Stimulated activated effector memory CD8-positive, alpha-beta T cell treated with anti-CD3 and anti-CD28 coated beads, Interleukin-12 subunit alpha, Interleukin-12 subunit beta, amount 100 ng/mL, for 72 hours (primary cell): ENCODE data around the gene GNAZ.

Experiments
- ATAC-seq: fragments of 150-1000 bp; cut with Tn5 transposase; 2 replicates; pipeline ENCODE4 v1.10.0; 2021
- DNase-seq, 2 donors: peaks; one replicate each; pipeline ENCODE4 v3.0.0; 2021 to 2022; ENCODE audit warnings: low spot score in 2 of 2
- H3K27ac Mint-ChIP-seq: one replicate; pipeline ENCODE4 v1.8.0; 2022; ENCODE audit warnings: mild to moderate bottlenecking, mixed read lengths
- H3K36me3 Mint-ChIP-seq: one replicate; pipeline ENCODE4 v1.8.0; 2022; ENCODE audit warnings: mild to moderate bottlenecking, mixed read lengths
- H3K4me1 Mint-ChIP-seq: one replicate; pipeline ENCODE4 v1.8.0; 2022; ENCODE audit warnings: mixed read lengths
- H3K4me3 Mint-ChIP-seq: one replicate; pipeline ENCODE4 v1.8.0; 2022; ENCODE audit warnings: mild to moderate bottlenecking, mixed read lengths
- H3K9me3 Mint-ChIP-seq: one replicate; pipeline ENCODE4 v1.8.0; 2022; ENCODE audit warnings: mixed read lengths

Gene GNAZ

GRCh38 chr22:23119494-23120414 is 49.4 kb downstream of the GNAZ start:
- ATAC-seq (peak; percentile 78), DNase-seq (peak; percentile 15 to 62)
- Mint-ChIP-seq H3K4me3 (peak overlapping the region; percentile 52), H3K27ac (peak overlapping the region; percentile 96), H3K36me3 (no peaks in the 10 kb centered on the region), H3K9me3 (peaks cover 3% of the 10 kb centered on the region), H3K4me1 (peaks cover 12% of the 10 kb centered on the region)

DNA sequence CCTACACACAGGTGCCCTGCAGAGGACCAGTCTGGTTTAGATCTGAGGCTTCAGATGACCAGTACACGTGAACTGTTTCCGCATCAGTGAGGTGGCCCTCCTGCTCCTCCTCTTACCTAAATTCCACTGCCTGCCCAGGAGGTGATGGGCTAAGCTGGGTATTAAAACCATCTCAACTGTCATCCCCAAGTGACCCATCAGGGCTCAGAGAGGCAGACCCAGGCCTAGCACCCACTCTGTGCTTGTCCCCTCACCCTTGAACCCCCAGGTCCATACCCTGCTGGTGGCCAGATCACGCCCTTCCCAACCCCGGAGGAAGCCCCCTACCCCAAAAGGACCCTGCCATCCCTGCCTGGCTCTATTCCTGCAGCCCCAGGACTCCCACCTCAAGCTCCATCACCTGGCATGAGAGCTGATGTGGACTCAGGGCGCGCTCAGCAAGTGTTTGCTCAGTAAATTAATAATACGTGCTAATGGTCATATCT is 50.1 kb downstream of the GNAZ start:
- Mint-ChIP-seq H3K27ac (peak overlapping the region; percentile 96), H3K9me3 (peaks cover 3% of the 10 kb centered on the region)
- ATAC-seq = no peak

GRCh38 chr22:23121000-23121421 is 50.7 kb downstream of the GNAZ start:
- Mint-ChIP-seq H3K36me3 (no peaks in the 10 kb centered on the region), H3K27ac (peak overlapping the region; percentile 96), H3K4me3 (no peak overlapping the region), H3K4me1 (peaks cover 12% of the 10 kb centered on the region), H3K9me3 (peaks cover 3% of the 10 kb centered on the region)
- ATAC-seq (no peak), DNase-seq (no peak)

More for the DNA sequence above, 50.1 kb downstream of the GNAZ start:
- no peak overlapping the region for H3K4me3 Mint-ChIP-seq
- H3K4me1 Mint-ChIP-seq = peaks cover 12% of the 10 kb centered on the region
- H3K36me3 Mint-ChIP-seq = no peaks in the 10 kb centered on the region
- no peak for DNase-seq

DNA sequence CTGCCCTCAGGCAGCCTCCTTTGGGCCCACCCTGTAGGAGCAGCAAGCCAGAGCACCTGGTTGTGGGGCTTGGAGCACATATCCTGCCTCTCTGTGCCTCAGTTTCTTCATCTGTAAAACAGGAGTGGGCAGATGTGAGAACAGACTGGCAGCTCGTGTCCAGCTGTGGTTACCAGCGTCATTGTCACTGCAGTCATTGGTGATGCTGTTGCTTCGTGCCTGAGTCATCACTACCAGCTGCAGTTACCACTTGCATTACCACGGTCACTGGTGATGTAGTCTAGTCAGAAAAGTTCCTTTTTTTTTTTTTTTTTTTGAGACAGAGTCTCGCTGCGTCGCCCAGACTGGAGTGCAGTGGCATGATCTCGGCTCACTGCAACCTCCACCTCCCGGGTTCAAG is 51.1 kb downstream of the GNAZ start:
- Mint-ChIP-seq H3K36me3 (no peaks in the 10 kb centered on the region), H3K4me3 (no peak overlapping the region), H3K4me1 (peaks cover 12% of the 10 kb centered on the region), H3K27ac (no peak overlapping the region), H3K9me3 (peaks cover 3% of the 10 kb centered on the region)
- DNase-seq (no peak), ATAC-seq (peak; percentile 53)

- ATAC-seq = no peak
- no peak for DNase-seq
Observed at GRCh38 chr22:23122216-23122957, 52.1 kb downstream of the GNAZ start.

DNA sequence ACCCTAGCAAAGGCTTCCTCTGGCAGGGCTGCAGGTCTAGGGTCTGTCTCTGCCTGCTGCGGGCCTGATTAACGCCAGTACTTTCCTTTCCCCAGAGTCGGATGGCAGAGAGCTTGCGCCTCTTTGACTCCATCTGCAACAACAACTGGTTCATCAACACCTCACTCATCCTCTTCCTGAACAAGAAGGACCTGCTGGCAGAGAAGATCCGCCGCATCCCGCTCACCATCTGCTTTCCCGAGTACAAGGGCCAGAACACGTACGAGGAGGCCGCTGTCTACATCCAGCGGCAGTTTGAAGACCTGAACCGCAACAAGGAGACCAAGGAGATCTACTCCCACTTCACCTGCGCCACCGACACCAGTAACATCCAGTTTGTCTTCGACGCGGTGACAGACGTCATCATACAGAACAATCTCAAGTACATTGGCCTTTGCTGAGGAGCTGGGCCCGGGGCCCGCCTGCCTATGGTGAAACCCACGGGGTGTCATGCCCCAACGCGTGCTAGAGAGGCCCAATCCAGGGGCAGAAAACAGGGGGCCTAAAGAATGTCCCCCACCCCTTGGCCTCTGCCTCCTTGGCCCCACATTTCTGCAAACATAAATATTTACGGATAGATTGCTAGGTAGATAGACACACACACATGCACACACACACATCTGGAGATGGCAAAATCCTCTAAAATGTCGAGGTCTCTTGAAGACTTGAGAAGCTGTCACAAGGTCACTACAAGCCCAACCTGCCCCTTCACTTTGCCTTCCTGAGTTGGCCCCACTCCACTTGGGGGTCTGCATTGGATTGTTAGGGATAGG is 52.9 kb downstream of the GNAZ start:
- no peak for DNase-seq
- Mint-ChIP-seq H3K9me3 (peaks cover 3% of the 10 kb centered on the region), H3K36me3 (no peaks in the 10 kb centered on the region), H3K4me1 (peaks cover 13% of the 10 kb centered on the region), H3K27ac (no peak overlapping the region), H3K4me3 (no peak overlapping the region)
- no peak for ATAC-seq

More at GRCh38 chr22:23122216-23122957, 52.1 kb downstream of the GNAZ start:
- peaks cover 12% of the 10 kb centered on the region for H3K4me1 Mint-ChIP-seq
- H3K4me3 Mint-ChIP-seq = no peak overlapping the region
- H3K27ac Mint-ChIP-seq = no peak overlapping the region
- peaks cover 3% of the 10 kb centered on the region for H3K9me3 Mint-ChIP-seq
- H3K36me3 Mint-ChIP-seq = no peaks in the 10 kb centered on the region

DNA sequence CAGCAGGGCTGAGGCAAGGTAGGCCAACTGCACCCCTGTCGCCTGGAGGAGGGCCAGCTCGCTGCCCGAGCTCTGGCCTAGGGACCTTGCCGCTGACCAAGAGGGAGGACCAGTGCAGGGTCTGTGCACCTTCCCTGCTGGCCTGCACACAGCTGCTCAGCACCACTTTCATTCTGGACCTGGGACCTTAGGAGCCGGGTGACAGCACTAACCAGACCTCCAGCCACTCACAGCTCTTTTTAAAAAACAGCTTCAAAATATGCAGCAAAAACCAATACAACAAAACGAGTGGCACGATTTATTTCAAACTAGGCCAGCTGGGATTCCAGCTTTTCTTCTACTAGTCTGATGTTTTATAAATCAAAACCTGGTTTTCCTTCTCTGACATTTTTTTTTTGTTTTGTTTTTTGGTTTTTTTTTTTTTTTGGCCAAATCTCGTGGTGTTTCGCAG is 53.5 kb downstream of the GNAZ start:
- Mint-ChIP-seq H3K36me3 (no peaks in the 10 kb centered on the region), H3K4me1 (peaks cover 17% of the 10 kb centered on the region), H3K4me3 (no peak overlapping the region), H3K27ac (no peak overlapping the region), H3K9me3 (peaks cover 3% of the 10 kb centered on the region)
- no peak for ATAC-seq
- DNase-seq = no peak

GRCh38 chr22:23124611-23125511 is 54.5 kb downstream of the GNAZ start:
- Mint-ChIP-seq H3K4me1 (peaks cover 9% of the 10 kb centered on the region), H3K4me3 (no peak overlapping the region), H3K36me3 (no peaks in the 10 kb centered on the region), H3K27ac (no peak overlapping the region), H3K9me3 (no peaks in the 10 kb centered on the region)
- no peak for DNase-seq
- ATAC-seq = no peak

GRCh38 chr22:23125512-23126103 is 55.3 kb downstream of the GNAZ start:
- no peaks in the 10 kb centered on the region for H3K36me3 Mint-ChIP-seq
- H3K4me1 Mint-ChIP-seq = peaks cover 5% of the 10 kb centered on the region
- ATAC-seq (no peak), DNase-seq (no peak)
- no peaks in the 10 kb centered on the region for H3K9me3 Mint-ChIP-seq
- no peak overlapping the region for H3K27ac Mint-ChIP-seq
- no peak overlapping the region for H3K4me3 Mint-ChIP-seq

GRCh38 chr22:23126165-23127054 is 56.1 kb downstream of the GNAZ start:
- Mint-ChIP-seq H3K36me3 (no peaks in the 10 kb centered on the region), H3K4me3 (no peak overlapping the region), H3K4me1 (peaks cover 5% of the 10 kb centered on the region), H3K27ac (peak overlapping the region; percentile 50), H3K9me3 (no peaks in the 10 kb centered on the region)
- no peak for DNase-seq
- ATAC-seq = no peak

DNA sequence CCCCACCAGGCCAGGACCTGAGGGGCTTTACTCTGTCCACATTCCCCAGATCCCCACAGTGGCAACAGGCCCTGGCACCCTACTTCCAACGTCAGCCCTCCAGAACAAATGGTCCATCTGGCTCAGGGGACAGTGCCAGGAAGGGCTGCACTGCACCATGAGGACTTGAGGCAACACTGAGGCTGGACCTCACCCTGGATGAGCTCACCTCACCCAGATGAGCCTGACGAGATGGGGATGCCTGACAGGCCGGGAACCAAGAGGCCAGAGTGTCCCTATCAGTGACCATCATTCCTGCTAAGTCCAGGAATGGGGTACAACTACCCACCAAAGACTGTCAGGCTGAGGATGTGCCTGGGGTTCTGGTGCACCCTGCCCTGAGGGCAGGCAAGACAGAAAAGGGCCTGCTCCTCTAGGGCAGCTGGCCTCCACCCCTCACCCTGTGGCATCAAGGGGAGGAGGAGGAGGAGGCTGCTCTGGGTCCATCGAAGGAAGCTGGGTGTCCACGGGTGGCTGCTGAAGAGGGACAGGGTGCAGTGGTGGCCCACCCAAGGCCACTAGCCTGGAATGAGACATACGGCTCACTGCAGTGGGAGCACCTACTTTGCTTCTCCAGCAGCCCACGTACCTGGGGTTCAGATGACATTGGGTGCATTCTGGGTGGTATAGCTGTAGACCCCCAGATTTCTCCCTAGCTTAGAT is 56.9 kb downstream of the GNAZ start:
- Mint-ChIP-seq H3K36me3 (no peaks in the 10 kb centered on the region), H3K27ac (no peak overlapping the region), H3K9me3 (no peaks in the 10 kb centered on the region), H3K4me1 (peaks cover 5% of the 10 kb centered on the region), H3K4me3 (no peak overlapping the region)
- DNase-seq = no peak
- no peak for ATAC-seq

GRCh38 chr22:23127788-23128187 is 57.5 kb downstream of the GNAZ start:
- DNase-seq = no peak
- ATAC-seq = no peak
- Mint-ChIP-seq H3K36me3 (no peaks in the 10 kb centered on the region), H3K9me3 (no peaks in the 10 kb centered on the region), H3K27ac (peak overlapping the region; percentile 61), H3K4me1 (peaks cover 5% of the 10 kb centered on the region), H3K4me3 (no peak overlapping the region)
